GM10847 (cell line): ENCODE measurements around the gene DSCAM.

Experiments used
- POLR2A ChIP-seq: IDR thresholded peaks from 2 replicates; pipeline ENCODE4 v1.6.1; 2011; ENCODE audit not compliant: insufficient read length; ENCODE audit errors: extremely low read depth

The DSCAM gene

DNA sequence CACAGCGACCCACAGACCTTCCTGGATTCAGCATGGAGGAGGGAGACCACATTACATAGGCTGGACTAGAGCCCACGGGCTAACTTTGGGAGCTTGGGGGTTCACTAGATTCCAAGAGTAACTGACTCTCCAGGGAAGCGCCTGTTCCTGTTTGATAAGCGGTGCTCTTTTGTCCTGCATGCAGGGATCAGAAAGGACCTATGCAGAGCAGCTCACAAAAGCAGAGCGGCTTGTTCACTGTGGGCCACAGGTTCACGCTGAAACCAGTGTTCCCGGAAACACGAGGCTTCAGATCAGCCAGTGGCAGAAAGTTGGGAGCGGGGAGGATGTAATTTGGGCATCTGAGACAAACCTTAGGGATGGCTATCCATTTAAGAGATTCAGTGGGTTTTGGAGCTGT lies 575.8 kb downstream of the DSCAM start:
- no peak for TF ChIP-seq POLR2A

DNA sequence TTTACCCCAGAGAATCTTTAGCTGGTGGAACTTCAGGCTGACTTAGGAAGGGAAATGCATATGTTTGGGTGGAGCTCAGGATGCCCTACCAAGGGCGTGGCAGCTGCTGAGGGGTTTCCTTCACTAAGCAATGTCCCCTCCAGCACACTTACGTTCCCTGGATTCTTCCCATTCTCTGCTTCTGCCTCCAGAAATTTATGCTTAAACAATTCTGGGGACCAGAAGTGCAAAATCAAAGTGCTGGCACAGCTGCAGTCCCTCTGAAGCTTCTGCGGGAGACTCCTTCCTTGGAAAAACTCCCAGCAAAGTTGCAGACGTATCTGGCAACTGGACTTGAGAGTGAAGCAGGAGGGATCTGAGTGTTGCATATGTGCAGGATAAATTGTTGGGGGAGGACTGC lies 576.9 kb downstream of the DSCAM start:
- no peak for TF ChIP-seq POLR2A

DNA sequence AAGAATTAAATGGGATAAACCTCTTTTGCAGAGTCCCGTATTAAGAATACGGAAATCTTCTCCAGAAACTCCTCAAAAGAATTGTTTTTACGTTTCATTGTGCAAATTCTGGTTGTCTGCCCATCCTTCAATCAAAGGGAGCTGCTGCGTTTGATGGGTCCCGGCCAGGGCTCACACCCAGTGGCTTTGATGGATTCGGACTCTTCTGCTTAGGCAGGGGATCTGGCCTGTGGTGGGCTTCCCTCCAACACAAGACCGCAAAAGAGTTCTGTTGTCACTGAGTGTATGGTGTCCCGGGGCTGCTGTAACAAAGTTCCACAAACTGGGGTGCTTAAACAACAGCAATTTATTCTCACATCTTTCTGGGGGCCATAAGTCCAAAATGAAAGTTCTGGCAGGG lies 577.7 kb downstream of the DSCAM start:
- TF ChIP-seq POLR2A, result no peak

DNA sequence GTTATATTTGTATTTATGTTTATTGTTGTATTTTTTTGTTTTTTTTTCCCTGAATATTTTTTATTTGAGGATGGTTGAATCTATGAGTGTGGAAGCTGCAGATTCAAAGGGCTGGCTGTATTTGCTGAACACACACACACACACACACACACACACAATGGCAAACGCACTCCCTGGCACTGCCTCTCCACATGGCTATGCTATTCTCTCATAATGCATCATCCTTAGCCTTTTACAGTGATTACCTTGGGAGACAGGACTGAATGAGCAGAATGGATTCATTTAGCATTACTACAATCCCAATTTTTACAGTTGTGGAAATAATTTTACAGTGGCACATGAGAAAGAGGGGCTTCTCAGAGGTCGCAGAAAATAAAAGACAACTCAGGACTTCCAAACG lies 589.6 kb downstream of the DSCAM start:
- no peak for TF ChIP-seq POLR2A

DNA sequence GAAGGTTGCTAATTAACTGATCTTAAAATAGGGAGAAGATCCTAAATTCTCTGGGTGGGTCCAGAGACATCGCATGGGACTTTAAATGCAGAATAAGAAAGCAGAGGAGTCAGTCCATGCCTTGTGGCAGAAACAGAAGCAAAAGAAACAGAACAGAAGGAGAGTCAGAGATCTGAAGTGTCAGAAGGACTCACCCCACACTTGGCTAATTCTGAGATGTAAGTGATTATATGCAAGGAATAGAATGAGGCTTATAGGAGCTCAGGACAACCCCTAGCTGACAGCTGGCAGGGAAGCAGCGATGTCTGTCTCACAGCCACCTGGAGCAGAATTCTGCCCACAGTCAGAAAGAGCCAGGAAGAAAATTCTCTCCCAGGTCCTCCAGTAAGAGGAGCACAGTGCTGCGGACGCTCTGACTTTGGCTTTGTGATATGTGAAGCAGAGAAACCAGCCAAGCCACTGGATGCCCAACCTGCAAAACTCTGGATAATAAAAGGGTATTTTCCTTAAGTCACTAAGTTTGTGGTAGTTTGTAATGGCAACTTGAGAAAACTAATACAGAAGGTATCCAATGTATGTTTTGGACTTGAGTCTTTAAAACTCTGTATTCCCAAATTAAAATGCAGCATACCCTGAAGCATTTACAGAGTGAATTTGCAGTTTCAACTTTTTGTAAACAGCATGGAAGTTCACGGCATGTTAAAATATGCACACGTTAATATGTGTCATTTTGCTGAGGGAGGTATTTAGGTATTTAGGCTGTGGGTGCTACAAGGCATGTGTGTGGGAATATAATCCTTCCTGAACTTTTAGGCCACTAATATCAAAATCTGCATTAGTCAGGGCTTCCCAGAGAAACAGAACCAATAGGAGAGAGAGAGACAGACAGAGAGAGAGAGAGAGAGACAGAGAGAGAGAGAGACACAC lies 591.2 kb downstream of the DSCAM start:
- TF ChIP-seq POLR2A, result no peak

DNA sequence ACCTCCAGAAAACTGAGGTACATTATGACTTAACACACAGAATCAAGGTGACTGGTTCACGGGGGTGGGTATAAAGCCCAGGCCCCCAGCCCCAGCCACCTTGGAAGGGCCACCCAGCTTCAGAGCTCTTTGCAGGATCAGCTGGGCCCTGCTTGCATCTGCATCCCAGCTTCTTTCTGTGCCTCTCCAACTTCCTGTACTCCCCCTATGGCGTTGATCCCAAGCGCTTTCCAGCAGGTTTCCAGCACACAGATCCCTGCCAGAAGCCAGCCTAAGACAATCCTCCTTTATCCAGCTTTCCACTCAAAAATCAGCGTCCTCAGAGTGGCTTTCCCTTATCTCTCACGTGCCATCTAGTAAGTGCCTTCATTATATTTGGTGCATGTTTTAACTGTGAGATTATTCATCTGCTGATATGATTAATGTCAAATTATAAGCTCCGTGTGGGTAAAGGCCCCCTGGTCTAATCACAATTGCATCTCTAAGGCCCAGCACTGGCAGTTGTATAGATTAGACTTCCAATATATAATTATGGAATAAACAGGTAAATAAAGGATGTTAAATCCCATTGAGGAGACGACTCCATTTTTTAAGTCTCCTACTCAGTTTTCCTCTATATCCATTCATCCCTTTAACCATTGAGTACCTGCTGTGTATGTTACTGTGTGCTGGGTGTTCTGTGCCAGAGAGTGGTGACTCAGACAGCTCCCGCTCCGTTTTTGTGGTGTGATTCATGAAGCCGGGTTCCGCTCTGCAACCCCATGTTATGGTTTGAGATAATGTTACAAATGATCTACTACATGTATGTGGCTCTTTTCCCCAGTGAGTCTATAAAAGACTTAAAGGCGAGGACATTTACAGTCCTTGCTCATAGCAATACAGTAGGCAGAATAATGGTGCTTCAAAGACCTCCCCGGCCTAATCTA lies 592.2 kb downstream of the DSCAM start:
- no peak for TF ChIP-seq POLR2A

DNA sequence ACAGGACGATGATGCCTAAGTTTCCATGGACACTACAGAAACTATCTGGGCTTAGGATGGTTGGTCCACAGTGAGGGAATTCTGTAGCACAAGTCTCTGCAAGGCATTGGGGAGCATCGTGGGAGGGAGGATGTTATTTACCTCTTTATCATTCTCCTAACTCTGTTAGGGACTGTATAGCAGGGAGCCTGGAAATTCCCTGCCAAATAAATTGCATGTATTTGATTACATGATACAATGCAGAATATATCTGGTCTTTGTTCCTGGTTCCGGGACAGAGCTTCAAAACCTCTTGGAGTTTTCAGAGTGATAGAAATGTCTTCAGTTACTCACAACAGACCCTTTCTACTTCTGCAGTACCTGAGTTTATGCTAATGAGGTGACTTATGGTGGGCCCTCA lies 593.8 kb downstream of the DSCAM start:
- no peak for TF ChIP-seq POLR2A

DNA sequence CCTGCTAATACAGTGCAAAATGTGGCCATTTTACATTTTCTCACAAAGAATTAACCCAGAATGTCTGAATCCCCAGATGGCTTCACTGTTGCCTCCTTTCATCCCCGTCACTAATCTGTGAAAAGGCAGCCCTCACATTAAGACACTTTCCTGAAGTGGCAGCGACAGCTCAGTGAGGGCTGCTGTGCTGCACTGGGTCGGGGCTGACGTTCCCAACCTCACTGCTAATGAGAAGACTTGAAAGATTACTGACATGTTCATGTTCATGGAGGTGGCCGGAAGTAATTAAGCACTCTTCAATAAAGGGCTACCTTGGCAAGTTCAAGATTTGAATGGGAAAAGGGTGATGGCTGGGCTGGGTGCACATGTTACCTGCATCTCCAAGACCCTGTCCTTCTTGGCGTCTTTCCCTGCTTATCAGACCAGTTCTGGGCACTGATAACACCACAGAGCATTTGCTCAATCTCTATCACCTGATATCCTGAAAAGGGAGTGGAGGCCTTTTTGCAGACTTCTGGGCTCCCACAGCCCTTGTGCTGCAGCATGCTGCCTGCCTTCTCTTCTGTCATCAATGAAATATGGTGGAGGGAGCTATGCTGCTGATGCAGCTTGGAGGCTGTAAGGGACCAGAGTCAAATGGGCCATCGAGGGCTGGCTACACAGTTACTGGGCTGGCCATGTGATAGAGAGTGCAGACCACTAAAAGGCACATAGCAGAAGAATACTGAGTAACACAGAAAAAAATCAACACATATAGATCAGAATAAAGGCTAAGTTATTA lies 596.3 kb downstream of the DSCAM start:
- no peak for TF ChIP-seq POLR2A

DNA sequence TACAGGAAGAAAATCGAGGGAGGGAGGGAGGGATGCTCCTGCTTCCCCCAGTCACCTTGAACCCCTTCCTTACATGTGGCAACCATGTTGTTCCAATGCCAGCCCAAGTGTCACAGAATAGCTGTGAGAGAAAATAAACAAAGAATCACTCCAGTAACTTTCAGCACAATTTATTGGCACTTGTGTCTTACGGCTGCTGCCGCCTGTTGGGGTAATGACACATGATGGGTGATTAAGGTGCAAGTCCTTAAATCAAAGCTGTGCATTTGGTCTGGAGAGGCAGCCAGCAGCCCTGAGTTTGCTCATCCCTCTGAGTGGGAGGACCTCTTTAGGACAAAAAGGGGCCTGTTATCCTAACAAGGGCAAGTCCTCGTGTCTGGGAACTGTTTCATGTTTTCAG lies 602.0 kb downstream of the DSCAM start:
- no peak for TF ChIP-seq POLR2A

DNA sequence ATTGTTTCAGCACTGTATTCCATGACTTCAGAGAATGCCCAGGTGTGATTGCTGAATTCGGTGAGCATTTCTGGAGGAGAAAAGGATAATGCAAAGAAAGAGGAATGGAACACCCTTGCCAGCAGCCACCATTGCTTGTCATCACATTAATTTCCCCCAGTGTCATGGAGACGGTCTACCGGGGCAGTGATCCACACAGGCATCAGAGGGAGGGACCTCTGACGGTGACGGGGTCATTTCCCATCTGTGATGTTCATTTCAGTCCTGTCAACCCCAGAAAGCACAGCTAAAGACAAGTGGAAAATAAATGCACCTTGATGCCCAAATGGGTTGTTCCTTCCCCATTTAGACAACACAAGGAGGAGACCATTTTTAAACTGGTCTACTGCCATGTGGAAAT lies 603.3 kb downstream of the DSCAM start:
- TF ChIP-seq POLR2A, result no peak

DNA sequence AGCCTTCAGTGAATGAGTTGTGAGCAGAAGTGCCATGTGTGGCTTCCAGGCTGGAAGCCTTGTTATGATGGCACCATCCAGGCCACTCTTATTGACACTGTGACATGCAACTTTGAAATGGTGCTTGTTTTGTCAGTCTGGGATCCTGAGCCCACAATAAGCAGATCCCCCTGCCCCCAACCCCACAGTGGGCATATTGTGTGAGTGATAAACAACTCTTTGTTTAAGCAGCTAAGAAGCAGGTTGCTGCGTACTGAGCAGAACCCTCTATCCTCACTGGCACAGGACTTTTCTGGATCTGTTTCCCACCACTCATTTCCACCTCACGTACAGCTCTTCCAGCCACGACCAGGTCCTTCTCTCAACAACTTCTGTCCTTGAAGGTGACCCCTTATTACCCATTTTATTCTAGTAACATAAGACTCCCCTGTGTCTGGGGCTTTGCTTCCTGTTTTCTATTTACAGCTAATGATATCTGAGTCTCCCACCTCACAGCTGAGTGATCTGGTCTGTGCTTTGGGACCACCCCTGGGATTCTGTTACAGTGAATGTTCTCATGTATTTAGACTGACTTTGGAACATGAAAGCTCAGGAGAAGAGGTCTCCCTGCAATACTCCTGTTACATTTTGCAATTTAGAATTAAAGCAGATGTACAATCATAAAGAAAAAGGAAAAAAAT lies 604.2 kb downstream of the DSCAM start:
- no peak for TF ChIP-seq POLR2A

DNA sequence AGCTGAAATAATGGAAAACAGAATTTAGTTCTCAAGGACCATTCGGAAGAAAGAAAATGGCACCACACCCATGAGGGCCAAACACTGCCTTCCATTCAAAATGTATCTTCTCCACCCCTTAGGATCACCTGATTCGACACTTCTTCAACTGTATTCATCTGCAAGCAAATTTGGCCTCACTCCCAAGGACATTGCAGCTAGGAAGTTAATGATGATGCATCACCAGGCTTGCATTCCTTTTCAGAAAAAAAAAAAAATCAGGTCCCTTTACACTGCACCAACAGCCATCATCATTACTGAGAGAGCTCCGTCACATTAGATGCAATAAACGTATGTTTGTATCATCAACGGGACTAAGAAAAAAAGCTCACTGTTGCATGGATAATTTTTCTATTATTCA lies 611.4 kb downstream of the DSCAM start:
- TF ChIP-seq POLR2A, result no peak

DNA sequence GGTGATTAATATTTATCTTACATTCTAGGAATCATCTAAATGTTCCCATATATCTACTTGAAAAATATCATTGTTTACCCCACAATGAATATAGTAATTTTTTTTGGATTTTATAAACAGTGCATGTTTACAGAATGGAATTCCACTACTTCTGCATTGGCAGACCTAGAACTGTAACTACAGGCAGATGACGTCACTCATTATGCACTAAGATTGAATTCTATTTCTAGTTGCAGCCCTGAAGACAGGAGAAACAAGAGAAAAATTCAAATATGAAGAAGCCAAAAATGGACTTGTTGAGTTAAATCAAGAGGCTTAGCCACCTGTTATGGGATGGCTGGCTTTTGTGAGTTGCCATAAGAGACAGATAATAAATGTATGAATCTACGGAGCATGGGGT lies 615.0 kb downstream of the DSCAM start:
- TF ChIP-seq POLR2A, result no peak

DNA sequence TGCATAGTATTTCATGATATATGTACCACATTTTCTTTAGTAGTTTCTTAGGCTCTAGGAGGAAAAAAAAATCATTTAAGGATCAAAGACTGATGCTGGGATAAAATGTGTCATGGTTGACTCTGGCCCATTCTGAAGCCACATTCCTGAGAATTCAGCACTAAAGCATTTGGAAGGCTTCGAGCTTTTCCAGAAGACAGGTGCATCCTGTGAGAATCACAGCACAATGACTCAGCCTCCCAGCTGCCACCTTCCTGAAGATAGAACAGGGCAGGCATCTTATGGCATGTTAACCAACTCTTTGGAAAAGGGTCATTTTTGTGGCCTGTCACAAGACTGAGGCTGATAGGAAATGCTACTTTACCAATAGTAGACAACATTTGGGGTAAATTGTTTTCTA lies 619.9 kb downstream of the DSCAM start:
- TF ChIP-seq POLR2A, result no peak

DNA sequence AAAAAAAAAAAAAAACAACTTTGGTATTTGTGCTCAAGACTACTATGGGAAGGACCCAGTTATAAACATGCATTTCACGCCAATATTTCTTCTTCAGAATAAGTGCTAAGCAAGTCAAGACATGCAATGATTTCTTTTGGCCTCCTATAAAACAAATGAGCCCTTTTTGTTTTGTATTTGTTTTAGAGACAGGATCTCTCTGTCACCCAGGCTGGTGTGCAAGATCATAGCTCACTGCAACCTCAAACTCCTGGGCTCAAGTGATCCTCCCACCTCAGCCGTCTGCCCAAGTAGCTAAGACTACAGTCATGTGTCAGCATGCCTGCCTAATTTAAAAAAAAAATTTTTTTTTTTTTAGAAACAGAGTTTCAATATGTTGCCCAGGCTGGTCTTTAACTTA lies 631.0 kb downstream of the DSCAM start:
- no peak for TF ChIP-seq POLR2A
